HepG2 (cell line): ENCODE data around the gene NT5C2. TPM values are rescaled to one million over a fixed set of nuclear protein-coding genes. Genes with fewer than 3 reads are reported as not detected.

ENCODE experiments used
- ASH2L ChIP-seq: fragments of 300-600, 200-600 bp; sonication (generic); IDR thresholded peaks from 2 replicates; pipeline ENCODE4 v1.7.0; 2017; ENCODE audit warnings: low read depth, mild to moderate bottlenecking, moderate library complexity, mixed read lengths, low read length; ENCODE audit not compliant: insufficient read length
- CCDC6 ChIP-seq: sonication (generic); formaldehyde crosslinking; IDR thresholded peaks from 2 replicates; pipeline ENCODE4 v1.8.1; 2022; ENCODE audit warnings: mild to moderate bottlenecking, missing genetic modification reagents, moderate library complexity
- ELF3 ChIP-seq: IDR thresholded peaks from 2 replicates; pipeline ENCODE4 v1.6.1; 2016; ENCODE audit warnings: missing genetic modification reagents, missing compliant biosample characterization
- ETV5 ChIP-seq: IDR thresholded peaks from 2 replicates; pipeline ENCODE4 v1.6.1; 2018; ENCODE audit warnings: missing biosample characterization, missing genetic modification reagents, inconsistent platforms, borderline replicate concordance
- FLYWCH1 ChIP-seq: sonication (generic); formaldehyde crosslinking; IDR thresholded peaks from 2 replicates; pipeline ENCODE4 v1.8.1; 2023; ENCODE audit warnings: mild to moderate bottlenecking, missing genetic modification reagents
- FOXP1 ChIP-seq, 2 experiments: fragments of 450-650 bp in 1 of 2; IDR thresholded peaks; 2 replicates each; pipeline ENCODE4 v1.6.1; 2017 to 2018; ENCODE audit warnings: antibody characterized with exemption in 1 of 2
- HNRNPLL ChIP-seq: fragments of 200-400 bp; formaldehyde crosslinking; IDR thresholded peaks from 2 replicates; pipeline ENCODE4 v1.6.1; 2017; ENCODE audit warnings: mild to moderate bottlenecking, low read depth, low read length; ENCODE audit not compliant: poor library complexity, severe bottlenecking
- HOXA3 ChIP-seq: sonication (generic); formaldehyde crosslinking; IDR thresholded peaks from 2 replicates; pipeline ENCODE4 v1.5.0; 2020; ENCODE audit warnings: missing genetic modification reagents
- MAX ChIP-seq: IDR thresholded peaks from 2 replicates; pipeline ENCODE4 v1.6.1; 2012; ENCODE audit warnings: inconsistent platforms
- NCOA2 ChIP-seq: sonication (generic); formaldehyde crosslinking; IDR thresholded peaks from 2 replicates; pipeline ENCODE4 v1.8.0; 2022; ENCODE audit warnings: inconsistent platforms
- NFYB ChIP-seq: sonication (generic); formaldehyde crosslinking; IDR thresholded peaks from 2 replicates; pipeline ENCODE4 v1.4.0; 2020; ENCODE audit warnings: missing genetic modification reagents
- NR2C2 ChIP-seq: sonication (generic); formaldehyde crosslinking; IDR thresholded peaks from 2 replicates; pipeline ENCODE4 v1.4.0; 2020; ENCODE audit warnings: missing genetic modification reagents, mild to moderate bottlenecking, moderate library complexity, borderline replicate concordance
- NR2F1 ChIP-seq, 2 experiments: fragments of 450-650 bp in 1 of 2; formaldehyde crosslinking in 1 of 2; IDR thresholded peaks; 2 replicates each; pipeline versions ENCODE4 v1.5.0 to v1.6.1; 2016 to 2020; ENCODE audit warnings: mild to moderate bottlenecking in 1 of 2, missing compliant biosample characterization in 1 of 2, missing genetic modification reagents in 1 of 2, moderate library complexity in 1 of 2
- RNF219 ChIP-seq: sonication (generic); formaldehyde crosslinking; IDR thresholded peaks from 2 replicates; pipeline ENCODE4 v1.5.0; 2020; ENCODE audit warnings: mild to moderate bottlenecking, missing genetic modification reagents
- SRSF9 ChIP-seq: fragments of 200-400 bp; formaldehyde crosslinking; IDR thresholded peaks from 2 replicates; pipeline ENCODE4 v1.6.1; 2018; ENCODE audit warnings: borderline replicate concordance, mild to moderate bottlenecking, low read depth, low read length; ENCODE audit not compliant: insufficient read depth, poor library complexity, severe bottlenecking
- SYNCRIP ChIP-seq: fragments of 200-400 bp; formaldehyde crosslinking; IDR thresholded peaks from 2 replicates; pipeline ENCODE4 v1.6.1; 2018; ENCODE audit warnings: mild to moderate bottlenecking, low read depth, low read length; ENCODE audit not compliant: insufficient read depth
- ZFYVE20 ChIP-seq: sonication (generic); formaldehyde crosslinking; IDR thresholded peaks from 2 replicates; pipeline ENCODE4 v1.8.0; 2023; ENCODE audit warnings: low read depth, mild to moderate bottlenecking, moderate library complexity, missing genetic modification reagents, borderline replicate concordance
- ZNF30 ChIP-seq: sonication (generic); formaldehyde crosslinking; IDR thresholded peaks from 2 replicates; pipeline ENCODE4 v1.5.0; 2020; ENCODE audit warnings: mild to moderate bottlenecking, missing genetic modification reagents
- ZNF549 ChIP-seq: sonication (generic); formaldehyde crosslinking; IDR thresholded peaks from 2 replicates; pipeline ENCODE4 v1.5.0; 2020; ENCODE audit warnings: missing genetic modification reagents
- ZNF660 ChIP-seq: sonication (generic); formaldehyde crosslinking; IDR thresholded peaks from 2 replicates; pipeline ENCODE4 v1.5.1; 2020; ENCODE audit warnings: mild to moderate bottlenecking, low read depth, missing genetic modification reagents, borderline replicate concordance
- ZSCAN22 ChIP-seq: sonication (generic); formaldehyde crosslinking; IDR thresholded peaks from 2 replicates; pipeline ENCODE4 v1.4.0; 2020; ENCODE audit warnings: mild to moderate bottlenecking, missing genetic modification reagents
- polyA plus RNA-seq, 8 experiments: library from polyadenylated mRNA; depleted of rRNA in 3 of 8; stranded (reverse) in 7 of 8; unstranded in 1 of 8; fragments of >200 nt; fragmentation: Illumina TruSeq in 4 of 8; extraction: Trizol in 4 of 8; gene quantifications; 2 replicates each; pipeline versions ENCODE4 v1.2.1 to v1.2.3, GENCODE V29; 2011 to 2016; ENCODE audit warnings: low read depth in 4 of 8, missing spikeins in 1 of 8, mixed read lengths in 1 of 8; ENCODE audit not compliant: insufficient read depth in 1 of 8
- total RNA-seq, 5 experiments: library from RNA; depleted of rRNA; stranded (reverse); fragments of >200 nt; fragmentation: Illumina TruSeq; extraction: Trizol; gene quantifications; 2 replicates each; pipeline ENCODE4 v1.2.3, GENCODE V29; 2016; ENCODE audit warnings: low read depth in 1 of 5
- TF ChIP-seq, protein P1 (sequence below): IDR thresholded peaks from 2 replicates; pipeline ENCODE4 v1.6.1; 2016
- TF ChIP-seq, protein P2 (sequence below): sonication (generic); formaldehyde crosslinking; IDR thresholded peaks from 2 replicates; pipeline ENCODE4 v1.5.0; 2020; ENCODE audit warnings: missing genetic modification reagents

Gene NT5C2
- total and polyA plus RNA-seq, 2 of the 13 experiments (the other 11 are each of a cell fraction or from before 2014, with no cell fraction given), result 40.6 to 55.2 TPM

- peak; percentile 90 for TF ChIP-seq NCOA2 (CRISPR knock-in tag)
- no peak for TF ChIP-seq ZFYVE20
- TF ChIP-seq, protein P1, sequence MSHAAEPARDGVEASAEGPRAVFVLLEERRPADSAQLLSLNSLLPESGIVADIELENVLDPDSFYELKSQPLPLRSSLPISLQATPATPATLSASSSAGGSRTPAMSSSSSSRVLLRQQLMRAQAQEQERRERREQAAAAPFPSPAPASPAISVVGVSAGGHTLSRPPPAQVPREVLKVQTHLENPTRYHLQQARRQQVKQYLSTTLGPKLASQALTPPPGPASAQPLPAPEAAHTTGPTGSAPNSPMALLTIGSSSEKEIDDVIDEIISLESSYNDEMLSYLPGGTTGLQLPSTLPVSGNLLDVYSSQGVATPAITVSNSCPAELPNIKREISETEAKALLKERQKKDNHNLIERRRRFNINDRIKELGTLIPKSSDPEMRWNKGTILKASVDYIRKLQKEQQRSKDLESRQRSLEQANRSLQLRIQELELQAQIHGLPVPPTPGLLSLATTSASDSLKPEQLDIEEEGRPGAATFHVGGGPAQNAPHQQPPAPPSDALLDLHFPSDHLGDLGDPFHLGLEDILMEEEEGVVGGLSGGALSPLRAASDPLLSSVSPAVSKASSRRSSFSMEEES (CRISPR knock-in tag), result peak; percentile 92
- TF ChIP-seq ZNF549 (CRISPR knock-in tag), result peak; percentile 100
- peak; percentile 68 for TF ChIP-seq FOXP1 (IDR thresholded peaks at IDR 0.05)
- peak; percentile 100 for TF ChIP-seq FOXP1 (CRISPR knock-in tag; IDR thresholded peaks at IDR 0.05)
- TF ChIP-seq FLYWCH1 (CRISPR knock-in tag), result no peak; the same call in 1 of the 2 replicates
- no peak for TF ChIP-seq NFYB (CRISPR knock-in tag)
- TF ChIP-seq NR2F1 (CRISPR knock-in tag; IDR thresholded peaks at IDR 0.05), result 0 out of 4 replicates have a peak, but pooled peaks of 1 of the 2 experiments have one; percentile 11
- TF ChIP-seq, protein P2, sequence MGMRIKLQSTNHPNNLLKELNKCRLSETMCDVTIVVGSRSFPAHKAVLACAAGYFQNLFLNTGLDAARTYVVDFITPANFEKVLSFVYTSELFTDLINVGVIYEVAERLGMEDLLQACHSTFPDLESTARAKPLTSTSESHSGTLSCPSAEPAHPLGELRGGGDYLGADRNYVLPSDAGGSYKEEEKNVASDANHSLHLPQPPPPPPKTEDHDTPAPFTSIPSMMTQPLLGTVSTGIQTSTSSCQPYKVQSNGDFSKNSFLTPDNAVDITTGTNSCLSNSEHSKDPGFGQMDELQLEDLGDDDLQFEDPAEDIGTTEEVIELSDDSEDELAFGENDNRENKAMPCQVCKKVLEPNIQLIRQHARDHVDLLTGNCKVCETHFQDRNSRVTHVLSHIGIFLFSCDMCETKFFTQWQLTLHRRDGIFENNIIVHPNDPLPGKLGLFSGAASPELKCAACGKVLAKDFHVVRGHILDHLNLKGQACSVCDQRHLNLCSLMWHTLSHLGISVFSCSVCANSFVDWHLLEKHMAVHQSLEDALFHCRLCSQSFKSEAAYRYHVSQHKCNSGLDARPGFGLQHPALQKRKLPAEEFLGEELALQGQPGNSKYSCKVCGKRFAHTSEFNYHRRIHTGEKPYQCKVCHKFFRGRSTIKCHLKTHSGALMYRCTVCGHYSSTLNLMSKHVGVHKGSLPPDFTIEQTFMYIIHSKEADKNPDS, result peak; percentile 90
- TF ChIP-seq ZNF30 (CRISPR knock-in tag), result no peak
- no peak for TF ChIP-seq RNF219
- TF ChIP-seq ASH2L, result peak; percentile 68
- peak; percentile 83 for TF ChIP-seq MAX
- TF ChIP-seq HOXA3, result peak; percentile 97
- peak; percentile 89 for TF ChIP-seq CCDC6 (CRISPR knock-in tag)
- no peak for TF ChIP-seq ZSCAN22 (CRISPR knock-in tag)
- TF ChIP-seq SYNCRIP, result no peak
- no peak for TF ChIP-seq ZNF660 (CRISPR knock-in tag)
- peak; percentile 65; the same call in 1 of the 2 replicates for TF ChIP-seq NR2C2
- TF ChIP-seq HNRNPLL, result peak; percentile 42
- TF ChIP-seq ELF3 (CRISPR knock-in tag), result peak; percentile 91
- TF ChIP-seq ETV5 (CRISPR knock-in tag), result peak; percentile 50; the same call in 1 of the 2 replicates
- no peak for TF ChIP-seq SRSF9
These were observed 139.2 kb downstream of the NT5C2 start (continued) for GRCh38 chr10:103053659-103054581.
